ENCODE results near the gene SNX30. TPM values are rescaled to one million over a fixed set of nuclear protein-coding genes. Genes with fewer than 3 reads are reported as not detected.

Gene SNX30
- total and polyA plus RNA-seq, 7 donors = 6.4 to 16.4 (median 8.9) TPM

DNA sequence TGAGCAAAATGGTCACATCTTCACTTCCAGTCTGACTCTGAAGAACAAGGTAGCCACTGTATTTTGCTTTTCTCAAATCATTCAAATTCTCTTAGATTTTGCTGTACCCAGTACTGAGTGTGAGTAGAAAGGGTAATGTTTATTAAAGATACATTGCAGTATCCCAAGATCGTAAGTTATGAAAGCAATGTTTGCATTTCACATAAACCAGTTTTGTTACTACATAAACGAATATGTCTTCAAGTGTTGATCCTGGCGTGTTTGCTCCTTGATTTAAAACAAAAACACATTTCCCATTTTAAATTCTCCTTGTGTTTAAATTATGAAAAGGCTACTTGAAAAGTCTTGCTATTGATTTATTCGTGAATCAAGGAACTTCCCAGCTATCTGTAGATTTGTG lies 22.0 kb downstream of the SNX30 start:
- Histone ChIP-seq H3K4me1 (peaks cover 0 to 39% (median 27%) of the 10 kb centered on the region in 4 donors), H3K4me3 (no peak overlapping the region), H3K27ac (peak overlapping the region in 2 of 4 donors; percentile 24 to 45), H3K36me3 (no peaks in the 10 kb centered on the region), H3K9me3 (no peaks in the 10 kb centered on the region), H3K27me3 (no peaks in the 10 kb centered on the region)
- intact Hi-C loops (cut with DNase I) = no loop called here
- no peak for DNase-seq
- whole genome bisulfite sequencing, 2 donors = 37 to 67% methylated on average over 4 of the region's 4 CpGs
- no peak for TF ChIP-seq POLR2A (IDR thresholded peaks at IDR 0.05)
- no peak for TF ChIP-seq POLR2AphosphoS5 (IDR thresholded peaks at IDR 0.05)
- TF ChIP-seq, protein P1, sequence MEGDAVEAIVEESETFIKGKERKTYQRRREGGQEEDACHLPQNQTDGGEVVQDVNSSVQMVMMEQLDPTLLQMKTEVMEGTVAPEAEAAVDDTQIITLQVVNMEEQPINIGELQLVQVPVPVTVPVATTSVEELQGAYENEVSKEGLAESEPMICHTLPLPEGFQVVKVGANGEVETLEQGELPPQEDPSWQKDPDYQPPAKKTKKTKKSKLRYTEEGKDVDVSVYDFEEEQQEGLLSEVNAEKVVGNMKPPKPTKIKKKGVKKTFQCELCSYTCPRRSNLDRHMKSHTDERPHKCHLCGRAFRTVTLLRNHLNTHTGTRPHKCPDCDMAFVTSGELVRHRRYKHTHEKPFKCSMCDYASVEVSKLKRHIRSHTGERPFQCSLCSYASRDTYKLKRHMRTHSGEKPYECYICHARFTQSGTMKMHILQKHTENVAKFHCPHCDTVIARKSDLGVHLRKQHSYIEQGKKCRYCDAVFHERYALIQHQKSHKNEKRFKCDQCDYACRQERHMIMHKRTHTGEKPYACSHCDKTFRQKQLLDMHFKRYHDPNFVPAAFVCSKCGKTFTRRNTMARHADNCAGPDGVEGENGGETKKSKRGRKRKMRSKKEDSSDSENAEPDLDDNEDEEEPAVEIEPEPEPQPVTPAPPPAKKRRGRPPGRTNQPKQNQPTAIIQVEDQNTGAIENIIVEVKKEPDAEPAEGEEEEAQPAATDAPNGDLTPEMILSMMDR (IDR thresholded peaks at IDR 0.05) = no peak
- no peak for TF ChIP-seq EP300 (IDR thresholded peaks at IDR 0.05)

DNA sequence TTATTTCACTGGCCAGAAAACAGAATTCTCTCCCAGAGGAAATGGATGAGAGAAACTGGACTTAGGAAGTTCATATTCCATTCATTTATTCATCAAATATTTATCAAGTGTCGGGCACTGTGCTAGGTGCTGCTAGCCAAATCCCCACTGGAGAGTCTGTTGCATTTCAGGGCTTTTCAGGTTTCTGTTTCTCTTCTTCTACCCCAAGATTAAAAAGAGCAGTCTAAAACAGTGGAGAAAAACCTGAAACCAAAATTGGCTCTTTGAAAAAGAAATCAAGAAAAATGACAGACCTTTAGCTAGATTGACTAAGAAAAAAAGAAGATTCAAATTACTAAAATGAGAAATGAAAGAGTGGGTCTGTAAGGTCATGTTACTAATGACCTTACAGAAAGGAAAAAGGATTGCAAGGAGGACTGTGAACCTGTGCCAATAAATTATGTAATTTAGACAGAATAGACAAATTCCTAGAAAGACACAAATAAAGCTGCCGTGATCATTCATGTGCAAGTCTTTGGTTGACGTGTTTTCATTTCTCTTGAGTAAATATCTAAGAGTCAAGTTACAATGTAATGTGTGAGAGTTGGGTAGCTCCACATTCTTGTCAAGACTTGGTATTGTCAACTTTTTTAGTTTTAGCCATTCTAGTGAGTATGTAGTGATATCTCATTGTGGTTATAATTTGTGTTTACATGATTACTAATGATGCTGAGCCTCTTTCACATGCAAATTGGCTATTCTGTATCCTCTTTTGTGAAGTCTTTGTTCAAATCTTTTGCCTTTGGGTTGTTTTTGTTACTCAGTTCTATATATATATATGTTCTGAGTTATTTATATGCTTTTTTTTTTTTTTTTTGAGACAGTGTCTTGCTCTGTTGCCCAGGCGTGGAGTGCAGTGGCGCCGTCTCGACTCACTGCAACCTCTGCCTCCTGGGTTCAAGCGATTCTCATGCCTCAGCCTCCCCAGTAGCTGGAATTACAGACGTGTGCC lies 23.7 kb downstream of the SNX30 start:
- WGBS, 2 donors = 77 to 90% methylated on average over 9 of the region's 9 CpGs
- TF ChIP-seq EP300 (IDR thresholded peaks at IDR 0.05) (no peak), POLR2A (IDR thresholded peaks at IDR 0.05) (no peak), POLR2AphosphoS5 (IDR thresholded peaks at IDR 0.05) (no peak)
- TF ChIP-seq, protein P1 (IDR thresholded peaks at IDR 0.05) = no peak
- Histone ChIP-seq H3K4me3 (no peak overlapping the region), H3K27me3 (no peaks in the 10 kb centered on the region), H3K4me1 (peaks cover 0 to 39% (median 27%) of the 10 kb centered on the region in 4 donors), H3K27ac (no peak overlapping the region), H3K36me3 (no peaks in the 10 kb centered on the region), H3K9me3 (no peaks in the 10 kb centered on the region)
- intact Hi-C loops (cut with DNase I) = no loop called here
- DNase-seq = no peak

DNA sequence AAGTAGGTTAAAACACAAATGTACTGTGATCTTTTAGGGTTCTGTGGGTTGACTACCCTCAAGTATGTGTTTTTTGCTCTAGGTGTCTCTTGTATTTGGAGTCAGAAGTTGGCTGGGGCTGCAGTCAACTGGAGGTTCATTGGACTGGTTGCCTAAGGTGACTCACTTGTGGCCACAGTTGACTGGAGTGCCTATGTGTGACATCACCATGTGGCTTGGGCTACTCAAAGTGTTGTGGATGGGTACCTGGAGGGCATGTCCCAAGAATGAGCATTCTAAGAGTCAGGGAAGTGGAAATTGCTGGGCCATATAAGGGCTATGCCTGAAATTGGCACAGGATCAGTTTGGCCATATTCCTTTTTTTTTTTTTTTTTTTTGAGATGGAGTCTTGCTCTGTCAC lies 27.4 kb downstream of the SNX30 start:
- no peak overlapping the region for H3K27ac ChIP-seq
- intact Hi-C loops (cut with DNase I) = no loop called here
- H3K9me3 ChIP-seq = no peaks in the 10 kb centered on the region
- no peaks in the 10 kb centered on the region for H3K27me3 ChIP-seq
- no peaks in the 10 kb centered on the region for H3K36me3 ChIP-seq
- H3K4me1 ChIP-seq = peaks cover 0 to 43% (median 32%) of the 10 kb centered on the region in 4 donors
- DNase-seq = no peak
- no peak overlapping the region for H3K4me3 ChIP-seq
- TF ChIP-seq EP300 (IDR thresholded peaks at IDR 0.05) = no peak
- TF ChIP-seq POLR2AphosphoS5 (IDR thresholded peaks at IDR 0.05) = no peak
- TF ChIP-seq, protein P1 (IDR thresholded peaks at IDR 0.05) = no peak
- TF ChIP-seq POLR2A (IDR thresholded peaks at IDR 0.05) = no peak

DNA sequence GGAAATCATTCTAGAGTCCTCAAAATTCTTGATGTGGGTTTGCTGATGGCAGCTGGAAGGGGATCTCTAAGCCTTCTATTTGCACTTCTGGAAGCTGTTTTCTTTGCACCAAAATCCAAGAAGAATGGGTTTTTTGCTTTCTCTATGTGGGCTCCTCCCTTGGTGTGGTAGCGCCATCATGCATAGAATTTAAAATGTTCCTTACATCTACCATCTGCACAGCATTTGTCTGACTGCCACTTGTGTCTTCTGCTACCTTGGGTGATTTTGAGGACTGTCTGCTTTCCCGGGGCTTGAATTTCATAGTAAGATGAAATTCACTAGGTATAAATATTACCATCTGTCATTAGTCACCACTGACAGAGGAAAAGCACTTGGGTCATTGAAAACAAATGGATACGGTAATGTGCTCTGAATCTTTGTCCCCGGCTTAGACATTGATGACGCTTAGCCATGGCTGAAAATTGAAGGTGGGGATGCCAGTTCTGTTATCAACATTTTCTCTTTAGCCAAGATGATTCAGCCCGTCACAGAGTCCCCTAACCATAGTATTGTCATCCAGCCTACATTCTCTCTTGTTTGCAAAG lies 30.0 kb downstream of the SNX30 start:
- TF ChIP-seq, protein P1 (IDR thresholded peaks at IDR 0.05) = no peak
- TF ChIP-seq POLR2AphosphoS5 (IDR thresholded peaks at IDR 0.05) = no peak
- TF ChIP-seq POLR2A (IDR thresholded peaks at IDR 0.05) = no peak
- TF ChIP-seq EP300 (IDR thresholded peaks at IDR 0.05) = no peak
- Histone ChIP-seq H3K9me3 (no peaks in the 10 kb centered on the region), H3K36me3 (no peaks in the 10 kb centered on the region), H3K27ac (no peak overlapping the region), H3K4me3 (no peak overlapping the region), H3K4me1 (peaks cover 0 to 51% (median 31%) of the 10 kb centered on the region in 4 donors), H3K27me3 (no peaks in the 10 kb centered on the region)
- WGBS, 2 donors = 87 to 95% methylated on average over 6 of the region's 6 CpGs
- intact Hi-C loops (cut with DNase I) = no loop called here
- DNase-seq = no peak

Data from sigmoid colon (tissue), 7 donors.